HAP-1 (cell line): ENCODE data around the gene MYDGF.

Experiments used
- DNase-seq, 2 experiments: peaks; one replicate each; pipeline ENCODE4 v3.0.0-alpha.2; 2016 to 2020; ENCODE audit warnings: low spot score in 2 of 2
- H3K27me3 ChIP-seq: fragments of 250-450 bp; sonication (Bioruptor Pico); 2 replicates; pipeline ENCODE4 v1.5.1; 2020; ENCODE audit warnings: low read depth, mild to moderate bottlenecking, moderate library complexity
- H3K36me3 ChIP-seq: fragments of 250-450 bp; sonication (Bioruptor Pico); replicated peaks from 2 replicates; pipeline ENCODE4 v1.5.1; 2020; ENCODE audit warnings: mild to moderate bottlenecking
- H3K4me1 ChIP-seq: fragments of 250-450 bp; sonication (Bioruptor Pico); 2 replicates; pipeline ENCODE4 v1.5.1; 2020; ENCODE audit warnings: mild to moderate bottlenecking
- H3K4me3 ChIP-seq: fragments of 250-450 bp; sonication (Bioruptor Pico); 2 replicates; pipeline ENCODE4 v1.5.1; 2020; ENCODE audit warnings: mild to moderate bottlenecking, moderate library complexity
- H3K9me3 ChIP-seq: fragments of 250-450 bp; sonication (Bioruptor Pico); 2 replicates; pipeline ENCODE4 v1.5.1; 2020; ENCODE audit warnings: mild to moderate bottlenecking, moderate library complexity
- in situ Hi-C: fragments of 300-500 bp; cut with MboI; formaldehyde crosslinking; loops from 3 replicates; pipeline ENCODE4 v1.14.3; 2020; ENCODE audit warnings: low sequenced_read_pairs, inconsistent platforms, mixed read lengths

MYDGF gene

DNA sequence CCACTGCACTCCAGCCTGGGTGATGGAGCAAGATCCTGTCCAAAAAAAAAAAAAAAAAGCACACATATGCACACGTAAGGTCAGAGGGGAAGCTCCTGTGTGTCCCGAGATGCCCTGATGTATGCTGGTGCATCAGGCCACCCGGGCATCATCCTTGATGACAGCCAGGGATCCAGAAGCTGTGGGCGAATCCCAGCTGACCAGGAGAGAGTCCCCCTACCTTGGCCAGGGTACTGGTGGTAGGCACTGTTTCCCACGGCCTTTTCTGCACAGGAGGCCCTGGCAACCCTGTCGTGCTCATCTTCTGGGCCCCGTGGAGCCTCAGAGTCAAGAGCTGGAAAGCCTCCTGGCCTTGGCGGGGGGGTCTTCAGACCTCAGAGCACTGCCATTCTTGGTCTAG is 14.0 kb downstream of the MYDGF start:
- H3K4me3 ChIP-seq = no peak overlapping the region
- H3K9me3 ChIP-seq = no peaks in the 10 kb centered on the region
- H3K36me3 ChIP-seq = peaks cover 53% of the 10 kb centered on the region
- in situ Hi-C loops = no loop called here
- no peaks in the 10 kb centered on the region for H3K4me1 ChIP-seq
- no peaks in the 10 kb centered on the region for H3K27me3 ChIP-seq
- DNase-seq = no peak

DNA sequence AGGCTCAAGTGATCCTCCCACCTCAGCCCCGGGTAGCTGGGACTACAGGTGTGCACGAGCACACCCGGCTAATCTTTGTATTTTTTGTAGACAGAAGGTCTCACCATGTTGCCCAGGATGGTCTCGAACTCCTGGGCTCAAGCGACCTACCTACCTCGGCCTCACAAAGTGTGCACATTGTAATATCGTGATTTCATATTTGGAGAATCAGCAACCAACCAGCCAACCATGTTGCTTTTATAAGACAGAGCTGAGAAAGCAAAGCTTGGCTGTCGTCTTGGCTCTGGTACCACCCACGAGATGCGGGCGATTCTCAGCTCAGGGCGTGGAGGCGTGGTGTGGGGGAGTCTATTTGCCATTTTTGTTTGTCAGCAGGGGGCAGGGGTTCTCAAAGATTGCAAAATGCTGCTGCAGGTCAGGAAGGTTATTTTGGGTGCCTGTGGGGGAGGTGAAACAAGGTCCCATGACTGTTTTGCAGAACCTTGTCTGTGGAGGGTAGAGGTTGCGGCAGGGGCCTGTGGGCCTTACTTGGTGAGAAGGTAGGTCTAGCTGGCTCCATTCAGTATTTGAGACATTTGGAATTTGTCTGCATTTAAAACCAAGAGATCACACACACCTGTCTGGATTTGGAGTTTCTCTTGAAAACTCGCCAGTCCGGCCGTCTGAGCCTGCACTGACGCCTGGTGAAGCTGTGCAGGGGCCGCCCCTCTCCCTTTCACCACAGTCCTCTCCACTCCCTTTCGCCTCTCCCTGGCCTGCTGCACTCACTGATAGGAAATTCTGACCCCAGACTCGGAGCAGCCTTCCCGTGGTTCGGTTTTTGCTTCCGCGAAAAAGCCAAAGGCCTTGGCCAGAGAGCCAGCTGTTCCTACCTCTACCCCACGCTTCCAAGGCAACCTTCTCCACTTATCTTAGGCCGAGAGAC is 15.4 kb downstream of the MYDGF start:
- Histone ChIP-seq H3K4me3 (no peak overlapping the region), H3K27me3 (no peaks in the 10 kb centered on the region), H3K9me3 (no peaks in the 10 kb centered on the region), H3K36me3 (peaks cover 41% of the 10 kb centered on the region), H3K4me1 (no peaks in the 10 kb centered on the region)
- in situ Hi-C loops = no loop called here
- no peak for DNase-seq

GRCh38 chr19:4653793-4654436 is 16.2 kb downstream of the MYDGF start:
- Histone ChIP-seq H3K4me1 (no peaks in the 10 kb centered on the region), H3K9me3 (no peaks in the 10 kb centered on the region), H3K36me3 (peaks cover 34% of the 10 kb centered on the region), H3K4me3 (no peak overlapping the region), H3K27me3 (no peaks in the 10 kb centered on the region)
- DNase-seq = no peak
- in situ Hi-C loops = no loop called here

DNA sequence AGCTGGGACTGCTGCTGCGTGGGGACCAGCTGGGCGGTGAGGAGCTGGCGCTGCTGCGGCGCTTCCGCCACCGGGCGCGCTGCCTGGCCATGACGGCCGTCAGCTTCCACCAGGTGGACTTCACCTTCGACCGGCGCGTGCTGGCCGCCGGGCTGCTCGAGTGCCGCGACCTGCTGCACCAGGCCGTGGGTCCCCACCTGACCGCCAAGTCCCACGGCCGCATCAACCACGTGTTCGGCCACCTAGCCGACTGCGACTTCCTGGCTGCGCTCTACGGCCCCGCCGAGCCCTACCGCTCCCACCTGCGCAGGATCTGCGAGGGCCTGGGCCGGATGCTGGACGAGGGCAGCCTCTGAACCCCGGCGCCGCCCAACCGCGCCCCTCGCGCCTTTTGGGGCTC is 18.1 kb downstream of the MYDGF start:
- DNase-seq = no peak
- H3K27me3 ChIP-seq = no peaks in the 10 kb centered on the region
- in situ Hi-C loops = no loop called here
- no peaks in the 10 kb centered on the region for H3K9me3 ChIP-seq
- H3K4me3 ChIP-seq = no peak overlapping the region
- peaks cover 27% of the 10 kb centered on the region for H3K36me3 ChIP-seq
- no peaks in the 10 kb centered on the region for H3K4me1 ChIP-seq

DNA sequence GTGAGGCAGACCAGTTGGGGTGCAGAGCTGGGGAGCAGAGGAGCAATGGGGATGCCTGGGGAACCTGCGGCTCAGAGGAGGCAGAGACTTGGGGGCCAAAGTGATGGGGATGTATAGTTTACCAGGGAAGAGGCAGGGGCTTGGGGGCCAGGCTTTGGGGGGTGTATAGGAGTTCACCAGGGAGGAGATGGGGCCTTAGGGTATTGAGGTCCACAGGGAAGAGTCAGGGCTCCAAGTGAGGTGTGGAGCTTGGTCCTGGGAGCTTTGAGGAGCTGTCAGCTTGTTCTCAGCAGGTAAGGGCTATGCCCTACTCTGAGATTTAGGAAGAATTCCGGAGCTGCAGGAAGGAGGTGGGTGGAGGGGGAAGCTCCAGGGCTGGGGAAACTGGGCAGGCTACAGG is 20.0 kb downstream of the MYDGF start:
- H3K4me3 ChIP-seq = no peak overlapping the region
- DNase-seq = no peak
- H3K9me3 ChIP-seq = no peaks in the 10 kb centered on the region
- in situ Hi-C loops = no loop called here
- no peaks in the 10 kb centered on the region for H3K4me1 ChIP-seq
- H3K36me3 ChIP-seq = peaks cover 12% of the 10 kb centered on the region
- H3K27me3 ChIP-seq = no peaks in the 10 kb centered on the region

DNA sequence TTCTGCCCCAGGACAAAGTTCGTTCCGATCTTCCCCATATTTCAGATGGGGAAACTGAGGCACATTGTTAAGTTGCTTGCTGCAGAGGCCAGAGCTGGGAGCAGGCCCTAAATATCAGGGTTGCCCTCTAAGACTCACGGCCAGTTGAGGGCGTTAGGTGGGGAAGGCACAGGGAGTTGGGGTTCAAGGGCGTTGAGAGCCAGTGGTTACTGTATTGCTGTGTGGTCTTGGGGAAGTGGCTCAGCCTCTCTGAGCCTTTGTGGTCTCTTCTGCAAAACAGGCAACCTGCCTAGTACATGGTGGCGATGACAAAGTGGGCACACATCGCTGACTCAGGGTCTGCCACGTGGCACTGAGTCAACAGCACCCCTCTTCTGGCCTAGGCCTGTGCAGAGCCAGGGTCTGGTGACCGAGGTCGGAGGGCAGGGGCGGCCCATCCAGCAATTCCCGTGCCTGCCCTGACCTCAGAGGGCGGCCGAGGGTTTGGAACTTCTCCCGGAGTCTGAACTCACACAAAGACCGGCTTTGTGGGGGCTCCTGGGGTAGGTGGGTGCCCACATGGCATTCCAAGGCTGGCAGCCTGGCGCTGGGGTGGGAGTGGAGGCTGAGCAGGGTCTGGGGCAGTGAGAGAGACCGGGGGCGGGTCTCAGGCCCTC is 20.6 kb downstream of the MYDGF start:
- in situ Hi-C loops = no loop called here
- Histone ChIP-seq H3K4me3 (no peak overlapping the region), H3K36me3 (peaks cover 6% of the 10 kb centered on the region), H3K4me1 (no peaks in the 10 kb centered on the region), H3K27me3 (no peaks in the 10 kb centered on the region), H3K9me3 (no peaks in the 10 kb centered on the region)
- no peak for DNase-seq

GRCh38 chr19:4647676-4648644 is 22.2 kb downstream of the MYDGF start:
- Histone ChIP-seq H3K9me3 (no peaks in the 10 kb centered on the region), H3K4me1 (no peaks in the 10 kb centered on the region), H3K4me3 (no peak overlapping the region), H3K27me3 (no peaks in the 10 kb centered on the region), H3K36me3 (peaks cover 6% of the 10 kb centered on the region)
- DNase-seq = no peak
- in situ Hi-C loops = no loop called here

GRCh38 chr19:4645718-4646117 is 24.4 kb downstream of the MYDGF start:
- no peaks in the 10 kb centered on the region for H3K27me3 ChIP-seq
- in situ Hi-C loops = no loop called here
- no peaks in the 10 kb centered on the region for H3K9me3 ChIP-seq
- no peak overlapping the region for H3K4me3 ChIP-seq
- no peak for DNase-seq
- H3K36me3 ChIP-seq = no peaks in the 10 kb centered on the region
- no peaks in the 10 kb centered on the region for H3K4me1 ChIP-seq

GRCh38 chr19:4642625-4643024 is 27.5 kb downstream of the MYDGF start:
- in situ Hi-C loops = no loop called here

GRCh38 chr19:4641132-4641531 is 29.0 kb downstream of the MYDGF start:
- Histone ChIP-seq H3K36me3 (no peaks in the 10 kb centered on the region), H3K4me1 (no peaks in the 10 kb centered on the region), H3K9me3 (no peaks in the 10 kb centered on the region), H3K27me3 (no peaks in the 10 kb centered on the region), H3K4me3 (no peak overlapping the region)
- DNase-seq = no peak
- in situ Hi-C loops = no loop called here

More at GRCh38 chr19:4642625-4643024, 27.5 kb downstream of the MYDGF start:
- H3K36me3 ChIP-seq = no peaks in the 10 kb centered on the region
- H3K9me3 ChIP-seq = no peaks in the 10 kb centered on the region
- H3K27me3 ChIP-seq = no peaks in the 10 kb centered on the region
- no peak for DNase-seq
- H3K4me1 ChIP-seq = no peaks in the 10 kb centered on the region
- no peak overlapping the region for H3K4me3 ChIP-seq

GRCh38 chr19:4640247-4641000 is 29.7 kb downstream of the MYDGF start:
- peak overlapping the region; percentile 71 for H3K4me3 ChIP-seq
- peak in 1 of 2 experiments; percentile 41 for DNase-seq
- H3K27me3 ChIP-seq = no peaks in the 10 kb centered on the region
- peaks cover 6% of the 10 kb centered on the region for H3K4me1 ChIP-seq
- in situ Hi-C loops = no loop called here
- H3K9me3 ChIP-seq = no peaks in the 10 kb centered on the region
- no peaks in the 10 kb centered on the region for H3K36me3 ChIP-seq

- Histone ChIP-seq H3K27me3 (no peaks in the 10 kb centered on the region), H3K4me3 (peak overlapping the region; percentile 71), H3K36me3 (no peaks in the 10 kb centered on the region), H3K9me3 (no peaks in the 10 kb centered on the region), H3K4me1 (peaks cover 6% of the 10 kb centered on the region)
- peak in 1 of 2 experiments; percentile 33 for DNase-seq
- in situ Hi-C loops = loop anchor here (5.0 kb wide), 1 partner anchor 62 kb away; no protein-coding TSS in a partner anchor
These were observed 30.5 kb downstream of the MYDGF start for GRCh38 chr19:4639531-4640246.
